Breast epithelium (tissue), 4 donors: ENCODE data around the gene SORL1. TPM values are rescaled to one million over a fixed set of nuclear protein-coding genes. Genes with fewer than 3 reads are reported as not detected.

Source experiments
- DNase-seq, 2 donors: peaks; one replicate each; pipeline ENCODE4 v3.0.0-alpha.2; 2019; ENCODE audit warnings: low spot score in 2 of 2
- H3K27ac ChIP-seq, 2 donors: fragments of 200-600 bp; sonication (generic) in 1 of 2; one replicate each; pipeline ENCODE4 v1.5.1; 2016 to 2019; ENCODE audit warnings: mild to moderate bottlenecking in 1 of 2
- H3K27me3 ChIP-seq, 2 donors: fragments of 200-600 bp; sonication (generic) in 1 of 2; one replicate each; pipeline versions ENCODE4 v1.5.1 to v1.6.0; 2017 to 2019; ENCODE audit warnings: control low read depth in 1 of 2, mild to moderate bottlenecking in 1 of 2
- H3K36me3 ChIP-seq: fragments of 200-600 bp; one replicate; pipeline ENCODE4 v1.5.1; 2019
- H3K4me1 ChIP-seq, 2 donors: fragments of 200-600 bp; sonication (generic); one replicate each; pipeline ENCODE4 v1.5.1; 2016 to 2019; ENCODE audit warnings: control low read depth in 1 of 2
- H3K4me3 ChIP-seq, 3 donors: fragments of 200-600 bp; sonication (generic); 1 replicate in 2 of 3; 2 replicates in 1 of 3; pipeline ENCODE4 v1.5.1; 2016 to 2019; ENCODE audit warnings: mild to moderate bottlenecking in 3 of 3, moderate library complexity in 2 of 3
- H3K9me3 ChIP-seq, 2 donors: fragments of 200-600 bp; sonication (generic) in 1 of 2; one replicate each; pipeline ENCODE4 v1.5.1; 2016 to 2019; ENCODE audit warnings: control low read depth in 1 of 2
- POLR2A ChIP-seq: fragments of 450-650 bp; IDR thresholded peaks from one replicate; pipeline ENCODE4 v1.6.1; 2016; ENCODE audit warnings: antibody characterized with exemption, mild to moderate bottlenecking, moderate library complexity
- POLR2AphosphoS5 ChIP-seq, 3 donors: sonication (generic); formaldehyde crosslinking; IDR thresholded peaks; one replicate each; pipeline ENCODE4 v1.6.1; 2017; ENCODE audit warnings: antibody characterized with exemption in 3 of 3
- intact Hi-C: fragments of 100-400 bp; cut with DNase I; formaldehyde crosslinking; loops from one replicate; pipeline ENCODE4 v1.15.1; 2023; ENCODE audit warnings: low total_unique reads
- total RNA-seq, 3 donors: library from RNA; depleted of rRNA; stranded (reverse); fragments of >200 nt; gene quantifications; one replicate each; pipeline ENCODE4 v1.1.0, GENCODE V29; 2016
- TF ChIP-seq, protein P1 (sequence below), 3 donors: fragments of 450-650 bp; IDR thresholded peaks; one replicate each; pipeline ENCODE4 v1.5.1; 2016 to 2017; ENCODE audit warnings: antibody characterized with exemption in 3 of 3, mild to moderate bottlenecking in 3 of 3, moderate library complexity in 3 of 3

SORL1 gene
- total RNA-seq, 3 donors from 2014 or later: 3.5 to 64.0 (median 50.8) TPM

GRCh38 chr11:121482231-121483129 is 30.4 kb downstream of the SORL1 start:
- no peak overlapping the region for H3K4me3 ChIP-seq
- H3K36me3 ChIP-seq: no peaks in the 10 kb centered on the region
- intact Hi-C loops: no loop called here
- no peaks in the 10 kb centered on the region for H3K9me3 ChIP-seq
- TF ChIP-seq POLR2AphosphoS5 (IDR thresholded peaks at IDR 0.05) (no peak), POLR2A (no peak)
- TF ChIP-seq, protein P1, sequence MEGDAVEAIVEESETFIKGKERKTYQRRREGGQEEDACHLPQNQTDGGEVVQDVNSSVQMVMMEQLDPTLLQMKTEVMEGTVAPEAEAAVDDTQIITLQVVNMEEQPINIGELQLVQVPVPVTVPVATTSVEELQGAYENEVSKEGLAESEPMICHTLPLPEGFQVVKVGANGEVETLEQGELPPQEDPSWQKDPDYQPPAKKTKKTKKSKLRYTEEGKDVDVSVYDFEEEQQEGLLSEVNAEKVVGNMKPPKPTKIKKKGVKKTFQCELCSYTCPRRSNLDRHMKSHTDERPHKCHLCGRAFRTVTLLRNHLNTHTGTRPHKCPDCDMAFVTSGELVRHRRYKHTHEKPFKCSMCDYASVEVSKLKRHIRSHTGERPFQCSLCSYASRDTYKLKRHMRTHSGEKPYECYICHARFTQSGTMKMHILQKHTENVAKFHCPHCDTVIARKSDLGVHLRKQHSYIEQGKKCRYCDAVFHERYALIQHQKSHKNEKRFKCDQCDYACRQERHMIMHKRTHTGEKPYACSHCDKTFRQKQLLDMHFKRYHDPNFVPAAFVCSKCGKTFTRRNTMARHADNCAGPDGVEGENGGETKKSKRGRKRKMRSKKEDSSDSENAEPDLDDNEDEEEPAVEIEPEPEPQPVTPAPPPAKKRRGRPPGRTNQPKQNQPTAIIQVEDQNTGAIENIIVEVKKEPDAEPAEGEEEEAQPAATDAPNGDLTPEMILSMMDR (IDR thresholded peaks at IDR 0.05): no peak
- no peaks in the 10 kb centered on the region for H3K4me1 ChIP-seq
- H3K27ac ChIP-seq: peak overlapping the region in 1 of 2 donors; percentile 48
- DNase-seq: peak in 1 of 2 donors; percentile 16
- H3K27me3 ChIP-seq: no peaks in the 10 kb centered on the region

GRCh38 chr11:121483805-121484480 is 31.8 kb downstream of the SORL1 start:
- intact Hi-C loops: no loop called here
- no peak overlapping the region for H3K4me3 ChIP-seq
- H3K27me3 ChIP-seq: no peaks in the 10 kb centered on the region
- TF ChIP-seq POLR2A (no peak), POLR2AphosphoS5 (IDR thresholded peaks at IDR 0.05) (no peak)
- TF ChIP-seq, protein P1 (IDR thresholded peaks at IDR 0.05): no peak
- no peaks in the 10 kb centered on the region for H3K36me3 ChIP-seq
- H3K27ac ChIP-seq: no peak overlapping the region
- no peaks in the 10 kb centered on the region for H3K9me3 ChIP-seq
- no peak for DNase-seq
- H3K4me1 ChIP-seq: peaks cover 0 to 7% of the 10 kb centered on the region in 2 donors

DNA sequence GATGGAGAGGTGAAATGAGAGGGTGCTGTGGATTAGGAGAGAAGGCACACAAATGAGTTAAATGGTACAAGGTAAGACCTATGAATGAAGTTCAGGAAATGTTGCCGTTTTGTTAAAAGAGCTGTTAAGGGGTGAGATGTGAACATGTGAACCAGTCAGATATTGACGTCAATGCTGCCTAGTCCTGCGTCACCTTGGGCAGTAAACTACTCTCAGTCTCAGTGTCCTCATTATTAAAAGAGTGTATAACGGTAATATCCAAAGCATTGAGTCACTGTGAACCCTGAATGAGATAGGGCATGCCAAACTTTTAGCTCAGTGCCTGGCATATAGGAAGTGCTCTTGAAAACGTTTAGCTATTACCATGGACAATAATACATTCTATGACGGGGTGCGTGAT is 33.1 kb downstream of the SORL1 start:
- Histone ChIP-seq H3K36me3 (no peaks in the 10 kb centered on the region), H3K4me1 (peaks cover 0 to 7% of the 10 kb centered on the region in 2 donors), H3K9me3 (no peaks in the 10 kb centered on the region), H3K27ac (no peak overlapping the region), H3K4me3 (no peak overlapping the region), H3K27me3 (no peaks in the 10 kb centered on the region)
- no peak for DNase-seq
- no peak for TF ChIP-seq POLR2AphosphoS5 (IDR thresholded peaks at IDR 0.05)
- TF ChIP-seq, protein P1 (IDR thresholded peaks at IDR 0.05): no peak
- no peak for TF ChIP-seq POLR2A
- intact Hi-C loops: no loop called here

DNA sequence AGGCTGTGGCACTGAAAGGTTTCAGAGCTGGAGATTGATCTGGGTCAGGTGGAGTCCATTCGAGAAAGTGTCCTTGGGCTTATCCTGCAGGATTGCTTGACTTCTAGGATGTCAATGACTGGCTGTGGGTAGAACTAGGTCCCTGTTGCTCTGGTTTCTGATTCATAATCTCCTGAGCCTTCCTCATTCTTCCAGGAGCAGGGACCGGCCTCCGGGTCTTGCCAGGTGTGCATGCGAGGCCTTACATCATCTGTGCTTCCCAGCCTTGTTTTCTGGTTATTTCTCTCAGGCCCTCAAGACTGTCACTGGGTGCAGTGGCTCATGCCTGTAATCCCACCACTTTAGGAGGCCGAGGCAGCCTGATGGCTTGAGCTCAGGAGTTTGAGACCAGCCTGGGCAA is 33.9 kb downstream of the SORL1 start:
- no peak for DNase-seq
- no peaks in the 10 kb centered on the region for H3K27me3 ChIP-seq
- H3K9me3 ChIP-seq: no peaks in the 10 kb centered on the region
- peaks cover 0 to 7% of the 10 kb centered on the region in 2 donors for H3K4me1 ChIP-seq
- TF ChIP-seq POLR2A: no peak
- no peaks in the 10 kb centered on the region for H3K36me3 ChIP-seq
- intact Hi-C loops: no loop called here
- no peak overlapping the region for H3K27ac ChIP-seq
- H3K4me3 ChIP-seq: no peak overlapping the region

DNA sequence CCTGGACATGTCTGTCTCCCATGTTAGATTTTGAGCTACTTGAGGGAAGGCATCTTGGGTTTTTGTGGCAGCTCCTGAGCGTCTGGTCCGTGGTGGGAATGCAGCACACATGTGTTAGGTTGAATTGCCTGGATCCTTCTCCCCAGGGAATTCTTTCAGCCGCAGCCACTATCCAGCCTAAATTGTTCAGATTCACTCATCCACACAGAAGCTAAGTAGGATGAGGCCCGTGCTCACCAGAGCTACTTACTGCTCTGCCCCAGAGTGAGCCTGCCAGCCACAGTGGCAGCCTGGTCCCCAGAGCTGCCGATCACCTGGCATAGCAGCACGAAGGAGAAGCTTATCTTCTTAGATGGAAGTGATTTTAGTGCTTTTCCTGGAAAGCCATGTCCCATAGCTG is 35.1 kb downstream of the SORL1 start:
- Histone ChIP-seq H3K27ac (peak overlapping the region; percentile 48 to 75), H3K4me3 (no peak overlapping the region), H3K9me3 (no peaks in the 10 kb centered on the region), H3K27me3 (no peaks in the 10 kb centered on the region), H3K36me3 (no peaks in the 10 kb centered on the region), H3K4me1 (peaks cover 0 to 7% of the 10 kb centered on the region in 2 donors)
- TF ChIP-seq POLR2A (no peak), POLR2AphosphoS5 (IDR thresholded peaks at IDR 0.05) (no peak)
- TF ChIP-seq, protein P1 (IDR thresholded peaks at IDR 0.05): no peak
- DNase-seq: no peak
- intact Hi-C loops: no loop called here
